Retinal pigment epithelial cell (primary cell): ENCODE data around the gene ASCL5.

Experiments
- DNase-seq: peaks from one replicate; pipeline ENCODE4 v3.0.0-alpha.2; 2010; ENCODE audit warnings: low read depth
- H3K4me3 ChIP-seq: 2 replicates; pipeline ENCODE4 v1.5.1; 2011; ENCODE audit warnings: mild to moderate bottlenecking, low read length, control low read depth, moderate library complexity
- CTCF ChIP-seq: conservative IDR thresholded peaks from 2 replicates; pipeline ENCODE4 v1.5.1; 2011; ENCODE audit warnings: low read depth, low read length, control low read depth, inconsistent platforms

The ASCL5 gene

GRCh38 chr1:201091256-201091655 lies 35.7 kb downstream of the ASCL5 start:
- no peak for DNase-seq
- TF ChIP-seq CTCF, result no peak
- H3K4me3 ChIP-seq, result no peak overlapping the region

- no peak overlapping the region for H3K4me3 ChIP-seq
- DNase-seq, result no peak
Measured at GRCh38 chr1:201090541-201090940, 36.4 kb downstream of the ASCL5 start.

GRCh38 chr1:201089596-201089995 lies 37.4 kb downstream of the ASCL5 start:
- DNase-seq, result no peak

More at GRCh38 chr1:201090541-201090940, 36.4 kb downstream of the ASCL5 start:
- TF ChIP-seq CTCF, result no peak

GRCh38 chr1:201088901-201089525 lies 38.0 kb downstream of the ASCL5 start:
- TF ChIP-seq CTCF, result no peak
- DNase-seq, result no peak
- H3K4me3 ChIP-seq, result no peak overlapping the region

More at GRCh38 chr1:201089596-201089995, 37.4 kb downstream of the ASCL5 start:
- no peak for TF ChIP-seq CTCF
- H3K4me3 ChIP-seq, result no peak overlapping the region

GRCh38 chr1:201088395-201088794 lies 38.6 kb downstream of the ASCL5 start:
- TF ChIP-seq CTCF, result no peak
- H3K4me3 ChIP-seq, result no peak overlapping the region
- no peak for DNase-seq

GRCh38 chr1:201085902-201086735 lies 40.9 kb downstream of the ASCL5 start:
- H3K4me3 ChIP-seq, result no peak overlapping the region
- TF ChIP-seq CTCF, result peak; percentile 83
- DNase-seq, result no peak

GRCh38 chr1:201084295-201084694 lies 42.7 kb downstream of the ASCL5 start:
- H3K4me3 ChIP-seq, result no peak overlapping the region
- no peak for TF ChIP-seq CTCF
- no peak for DNase-seq
